HCT116 (cell line): Measurements from ENCODE around the gene HNRNPD. TPM values are rescaled to one million over a fixed set of nuclear protein-coding genes. Genes with fewer than 3 reads are reported as not detected.
A peak's percentile ranks its signal among the peaks of the same experiment; 100 is the strongest.

ENCODE experiments used
- ATAC-seq: fragments of 200-7000 bp; cut with Tn5 transposase; 2 replicates; pipeline ENCODE4 v1.9.1; 2020; ENCODE audit warnings: mild to moderate bottlenecking, moderate library complexity
- BruUV-seq: library from RNA; stranded (reverse); fragments of 400-500 nt; replicated peaks from 2 replicates; lab custom pipeline; 2021; lab: Mats Ljungman, UMichigan
- CTCF ChIA-PET: fragments of 300-600 bp; sonication (Branson Sonifier 250); formaldehyde crosslinking; loops from one replicate; lab custom pipeline; 2021; ENCODE audit warnings: antibody characterized with exemption; lab: Charles Lee
- POLR2A ChIA-PET: fragments of 300-600, 350-600 bp; sonication (Branson Sonifier 250); formaldehyde crosslinking; loops from one replicate; lab custom pipeline; 2021; ENCODE audit warnings: antibody characterized with exemption; lab: Charles Lee
- RAD21 ChIA-PET, 2 experiments: fragments of 300-600 bp; sonication (Branson Sonifier 250); formaldehyde crosslinking; loops; one replicate each; lab custom pipeline; 2023; ENCODE audit warnings: low total read pairs in 2 of 2; ENCODE audit not compliant: uncharacterized antibody in 2 of 2, unreplicated experiment in 2 of 2, low non-redundant PET in 1 of 2; lab: Charles Lee
- DNase-seq: peaks from one replicate; pipeline ENCODE4 v3.0.0-alpha.2; 2010; ENCODE audit warnings: low read depth, low spot score
- H2AFZ ChIP-seq: fragments of 200-600 bp; shearing (Covaris generic), sonication (generic); 2 replicates; pipeline ENCODE4 v1.6.1; 2017; ENCODE audit warnings: low read depth, mixed run types, mixed read lengths, antibody characterized with exemption, low read length; ENCODE audit not compliant: poor library complexity, severe bottlenecking
- H3K27ac ChIP-seq: 2 replicates; pipeline ENCODE4 v1.5.1; 2012; ENCODE audit warnings: low read depth, low read length
- H3K27me3 ChIP-seq: fragments of 200-600 bp; sonication (generic); 2 replicates; pipeline ENCODE4 v1.6.1; 2016; ENCODE audit warnings: mixed run types, low read length, mixed read lengths; ENCODE audit not compliant: insufficient read depth
- H3K36me3 ChIP-seq, 2 experiments: fragments of 200-500 bp in 1 of 2; fragments of 200-600 bp in 1 of 2; sonication (Bioruptor generic) in 1 of 2; sonication (generic) in 1 of 2; 2 replicates each; pipeline versions ENCODE4 v1.5.1 to v1.6.1; 2014 to 2016; ENCODE audit warnings: low read length in 2 of 2, inconsistent platforms in 1 of 2, mixed read lengths in 1 of 2, mixed run types in 1 of 2; ENCODE audit not compliant: insufficient read depth in 2 of 2, control insufficient read depth in 1 of 2
- H3K4me1 ChIP-seq, 2 experiments: fragments of 200-600 bp in 1 of 2; sonication (generic) in 1 of 2; 2 replicates each; pipeline versions ENCODE4 v1.5.1 to v1.6.1; 2012 to 2017; ENCODE audit warnings: low read length in 2 of 2, inconsistent platforms in 1 of 2, mild to moderate bottlenecking in 1 of 2, mixed read lengths in 1 of 2, mixed run types in 1 of 2, moderate library complexity in 1 of 2; ENCODE audit not compliant: insufficient read depth in 2 of 2, control insufficient read depth in 1 of 2
- H3K4me2 ChIP-seq: fragments of 200-600 bp; sonication (generic); 2 replicates; pipeline ENCODE4 v1.6.1; 2017; ENCODE audit warnings: mixed run types, low read length, mixed read lengths
- H3K4me3 ChIP-seq, 2 experiments: fragments of 200-600 bp in 1 of 2; sonication (generic) in 1 of 2; replicated peaks in 1 of 2; 2 replicates each; pipeline ENCODE4 v1.5.1; 2011 to 2016; ENCODE audit warnings: low read length in 2 of 2, control low read depth in 1 of 2, low read depth in 1 of 2, mild to moderate bottlenecking in 1 of 2, mixed read lengths in 1 of 2, mixed run types in 1 of 2
- H3K79me2 ChIP-seq: fragments of 200-600 bp; sonication (generic); 2 replicates; pipeline ENCODE4 v1.6.1; 2017; ENCODE audit warnings: mild to moderate bottlenecking, mixed run types, low read length, moderate library complexity, mixed read lengths; ENCODE audit not compliant: insufficient read depth
- H3K9ac ChIP-seq: fragments of 200-600 bp; sonication (generic); 2 replicates; pipeline ENCODE4 v1.6.1; 2016; ENCODE audit warnings: low read length, mixed read lengths
- H3K9me2 ChIP-seq: fragments of 200-600 bp; sonication (generic), shearing (Covaris generic); 2 replicates; pipeline ENCODE4 v1.6.1; 2017; ENCODE audit warnings: mixed run types, mild to moderate bottlenecking, moderate library complexity; ENCODE audit not compliant: insufficient read depth
- H3K9me3 ChIP-seq, 2 experiments: fragments of 200-500 bp in 1 of 2; fragments of 200-600 bp in 1 of 2; sonication (Bioruptor generic) in 1 of 2; sonication (generic) in 1 of 2; 2 replicates each; pipeline ENCODE4 v1.6.1; 2014 to 2017; ENCODE audit warnings: low read length in 2 of 2, mixed read lengths in 2 of 2, inconsistent platforms in 1 of 2, low read depth in 1 of 2, mild to moderate bottlenecking in 1 of 2, mixed run types in 1 of 2, moderate library complexity in 1 of 2; ENCODE audit not compliant: control insufficient read depth in 1 of 2, insufficient read depth in 1 of 2
- H4K20me1 ChIP-seq: fragments of 200-600 bp; sonication (generic), shearing (Covaris generic); 2 replicates; pipeline ENCODE4 v1.6.1; 2017; ENCODE audit warnings: mixed run types, mild to moderate bottlenecking, moderate library complexity; ENCODE audit not compliant: insufficient read depth
- CBX3 ChIP-seq: IDR thresholded peaks from 2 replicates; pipeline ENCODE4 v1.6.1; 2012; ENCODE audit warnings: low read depth
- EZH2 ChIP-seq: fragments of 200-600 bp; sonication (generic); IDR thresholded peaks from 2 replicates; pipeline ENCODE4 v1.6.1; 2017; ENCODE audit warnings: antibody characterized with exemption, mixed run types
- JUND ChIP-seq: IDR thresholded peaks from 2 replicates; pipeline ENCODE4 v1.6.1; 2012
- POLR2AphosphoS5 ChIP-seq: IDR thresholded peaks from 2 replicates; pipeline ENCODE4 v1.6.1; 2011; ENCODE audit warnings: mild to moderate bottlenecking, low read depth, low read length, moderate library complexity
- SIN3A ChIP-seq: IDR thresholded peaks from 2 replicates; pipeline ENCODE4 v1.6.1; 2012; ENCODE audit warnings: low read depth
- SP1 ChIP-seq: IDR thresholded peaks from 2 replicates; pipeline ENCODE4 v1.6.1; 2012; ENCODE audit warnings: low read depth
- SRF ChIP-seq: IDR thresholded peaks from 2 replicates; pipeline ENCODE4 v1.6.1; 2012; ENCODE audit warnings: low read depth
- YY1 ChIP-seq: IDR thresholded peaks from 2 replicates; pipeline ENCODE4 v1.6.1; 2011; ENCODE audit warnings: low read length, low read depth, moderate library complexity, mild to moderate bottlenecking; ENCODE audit not compliant: insufficient replicate concordance; ENCODE audit errors: extremely low read depth
- ZNF274 ChIP-seq: fragments of 200-500 bp; sonication (Bioruptor generic); IDR thresholded peaks from 2 replicates; pipeline ENCODE4 v1.6.1; 2014; ENCODE audit warnings: mild to moderate bottlenecking, low read depth, low read length, inconsistent platforms
- intact Hi-C: fragments of 100-400 bp; cut with micrococcal nuclease; formaldehyde crosslinking; loops from 2 replicates; pipeline ENCODE4 v1.10.0; 2022
- total RNA-seq: library from RNA; stranded (reverse); gene quantifications from one replicate; pipeline ENCODE4 v1.2.1, GENCODE V29; 2021; ENCODE audit not compliant: unreplicated experiment
- TF ChIP-seq, protein P1 (sequence below): IDR thresholded peaks from 2 replicates; pipeline ENCODE4 v1.6.1; 2012
- TF ChIP-seq, protein P2 (sequence below), 3 experiments: fragments of 200-600 bp in 1 of 3; sonication (generic) in 1 of 3; IDR thresholded peaks in 2 of 3; conservative IDR thresholded peaks in 1 of 3; 2 replicates each; pipeline ENCODE4 v1.5.1; 2012 to 2017; ENCODE audit warnings: low read depth in 2 of 3, low read length in 2 of 3, antibody characterized with exemption in 1 of 3, borderline replicate concordance in 1 of 3, control low read depth in 1 of 3, mild to moderate bottlenecking in 1 of 3, mixed read lengths in 1 of 3, mixed run types in 1 of 3, moderate library complexity in 1 of 3; ENCODE audit not compliant: insufficient read depth in 1 of 3

HNRNPD gene
- total RNA-seq, 1 experiment from 2014 or later = 357 TPM

DNA sequence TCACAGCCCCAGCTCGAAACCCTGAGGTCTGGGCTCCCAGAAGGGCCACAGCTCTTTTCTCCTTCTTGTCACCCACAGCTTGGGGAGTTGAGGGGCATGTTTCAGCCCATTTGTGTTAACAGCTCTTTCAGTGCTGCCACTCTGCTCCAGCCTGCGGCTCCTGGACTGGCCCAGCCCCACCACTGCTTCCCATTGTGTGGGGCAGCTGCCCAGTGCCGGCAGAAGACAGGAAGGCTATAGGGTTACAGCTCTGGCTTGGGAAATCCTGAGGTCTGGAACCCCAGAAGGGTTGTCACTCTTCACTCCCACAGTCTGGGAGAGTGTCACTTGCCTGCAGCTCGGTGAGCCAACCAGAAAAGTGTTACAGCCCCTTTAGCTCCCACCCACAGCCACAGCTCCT is 7.0 kb upstream of the HNRNPD start:
- TF ChIP-seq CBX3 = no peak
- no peak for TF ChIP-seq SRF
- TF ChIP-seq EZH2 = no peak
- TF ChIP-seq ZNF274 = no peak
- TF ChIP-seq POLR2AphosphoS5 = no peak
- no peak for TF ChIP-seq YY1
- no peak for TF ChIP-seq JUND
- no peak for TF ChIP-seq SIN3A
- TF ChIP-seq, protein P1, sequence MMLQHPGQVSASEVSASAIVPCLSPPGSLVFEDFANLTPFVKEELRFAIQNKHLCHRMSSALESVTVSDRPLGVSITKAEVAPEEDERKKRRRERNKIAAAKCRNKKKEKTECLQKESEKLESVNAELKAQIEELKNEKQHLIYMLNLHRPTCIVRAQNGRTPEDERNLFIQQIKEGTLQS = no peak
- no peak for TF ChIP-seq SP1
- TF ChIP-seq, all 23 proteins: peak for 0
- Histone ChIP-seq H4K20me1 (no peaks in the 10 kb centered on the region), H2AFZ (no peak overlapping the region), H3K36me3 (no peaks in the 10 kb centered on the region), H3K27ac (peak overlapping the region; percentile 31; the same call in 1 of the 2 replicates), H3K9ac (no peak overlapping the region), H3K4me2 (peak overlapping the region; percentile 19), H3K9me2 (no peaks in the 10 kb centered on the region), H3K4me1 (peaks cover 11 to 22% of the 10 kb centered on the region in 2 experiments), H3K4me3 (no peak overlapping the region), H3K79me2 (peaks cover 10% of the 10 kb centered on the region), H3K27me3 (no peaks in the 10 kb centered on the region), H3K9me3 (no peaks in the 10 kb centered on the region)
- BruUV-seq = no TSS peak
- CTCF ChIA-PET = interaction anchor here (1.0 to 1.5 kb wide), 2 partner anchors 8 to 48 kb away, joined by 3 to 5 read pairs; no protein-coding TSS in a partner anchor
- RAD21 ChIA-PET = no interaction called here
- ATAC-seq = peak; percentile 30
- POLR2A ChIA-PET = interaction anchor here (1.8 to 3.7 kb wide), 2 partner anchors 43 to 48 kb away, joined by 4 to 23 read pairs; no protein-coding TSS in a partner anchor
- intact Hi-C loops = no loop called here
- DNase-seq = no peak

DNA sequence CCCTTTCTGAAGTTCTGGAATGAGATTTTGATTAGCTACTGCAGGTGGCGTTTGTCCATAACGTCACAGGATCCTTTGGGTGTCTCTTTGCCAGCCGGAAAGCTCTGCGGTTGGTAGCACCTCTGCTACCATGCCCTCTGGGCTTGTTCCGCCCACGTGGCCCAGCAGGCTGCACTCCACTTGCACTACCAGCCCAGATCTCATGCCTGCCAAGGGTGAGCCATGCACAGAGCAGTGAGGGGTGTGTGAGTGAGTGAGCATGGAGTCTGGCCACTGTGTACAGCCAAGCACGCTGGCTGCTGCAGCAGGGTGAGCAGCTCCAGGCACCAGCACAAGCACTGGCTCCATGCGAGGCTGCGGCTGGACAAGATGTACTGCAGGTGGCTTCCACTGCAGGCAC is 6.6 kb upstream of the HNRNPD start:
- H3K27ac ChIP-seq = peak overlapping the region; percentile 31; the same call in 1 of the 2 replicates
- intact Hi-C loops = no loop called here
- H4K20me1 ChIP-seq = no peaks in the 10 kb centered on the region
- no peak overlapping the region for H2AFZ ChIP-seq
- peaks cover 14 to 26% of the 10 kb centered on the region in 2 experiments for H3K4me1 ChIP-seq
- peak overlapping the region; percentile 19 for H3K4me2 ChIP-seq
- no peaks in the 10 kb centered on the region for H3K36me3 ChIP-seq
- no peak overlapping the region for H3K4me3 ChIP-seq
- peaks cover 15% of the 10 kb centered on the region for H3K79me2 ChIP-seq
- peak; percentile 53 for DNase-seq
- POLR2A ChIA-PET = interaction anchor here (0.7 to 3.7 kb wide), 3 partner anchors 12 to 49 kb away, joined by 4 to 23 read pairs (median 7); no protein-coding TSS in a partner anchor
- RAD21 ChIA-PET = no interaction called here
- CTCF ChIA-PET = interaction anchor here (1.0 to 1.5 kb wide), 2 partner anchors 8 to 49 kb away, joined by 3 to 5 read pairs; no protein-coding TSS in a partner anchor
- H3K9me3 ChIP-seq = no peaks in the 10 kb centered on the region
- peak; percentile 89 for ATAC-seq
- H3K9me2 ChIP-seq = no peaks in the 10 kb centered on the region
- H3K9ac ChIP-seq = no peak overlapping the region; the same call in 1 of the 2 replicates
- no TSS peak for BruUV-seq
- no peaks in the 10 kb centered on the region for H3K27me3 ChIP-seq
- no peak for TF ChIP-seq SIN3A
- peak; percentile 26; the same call in 1 of the 2 replicates for TF ChIP-seq POLR2AphosphoS5
- TF ChIP-seq, protein P2, sequence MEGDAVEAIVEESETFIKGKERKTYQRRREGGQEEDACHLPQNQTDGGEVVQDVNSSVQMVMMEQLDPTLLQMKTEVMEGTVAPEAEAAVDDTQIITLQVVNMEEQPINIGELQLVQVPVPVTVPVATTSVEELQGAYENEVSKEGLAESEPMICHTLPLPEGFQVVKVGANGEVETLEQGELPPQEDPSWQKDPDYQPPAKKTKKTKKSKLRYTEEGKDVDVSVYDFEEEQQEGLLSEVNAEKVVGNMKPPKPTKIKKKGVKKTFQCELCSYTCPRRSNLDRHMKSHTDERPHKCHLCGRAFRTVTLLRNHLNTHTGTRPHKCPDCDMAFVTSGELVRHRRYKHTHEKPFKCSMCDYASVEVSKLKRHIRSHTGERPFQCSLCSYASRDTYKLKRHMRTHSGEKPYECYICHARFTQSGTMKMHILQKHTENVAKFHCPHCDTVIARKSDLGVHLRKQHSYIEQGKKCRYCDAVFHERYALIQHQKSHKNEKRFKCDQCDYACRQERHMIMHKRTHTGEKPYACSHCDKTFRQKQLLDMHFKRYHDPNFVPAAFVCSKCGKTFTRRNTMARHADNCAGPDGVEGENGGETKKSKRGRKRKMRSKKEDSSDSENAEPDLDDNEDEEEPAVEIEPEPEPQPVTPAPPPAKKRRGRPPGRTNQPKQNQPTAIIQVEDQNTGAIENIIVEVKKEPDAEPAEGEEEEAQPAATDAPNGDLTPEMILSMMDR (IDR thresholded peaks at IDR 0.05 in 2 of 3, conservative IDR thresholded peaks at IDR 0.05 in 1 of 3; ENCODE audit: borderline replicate concordance in 1 of 3, insufficient read depth in 1 of 3, low read depth in 2 of 3, low read length in 2 of 3) = peak in 1 of 3 experiments; percentile 24; a peak in 1 of 6 replicates
